ENCODE measurements around the gene OR9A4. TPM values are rescaled to one million over a fixed set of nuclear protein-coding genes. Genes with fewer than 3 reads are reported as not detected.

Gene OR9A4
- total and polyA plus RNA-seq, 10 of the 15 experiments (the other 5 are each of a cell fraction or from before 2014, with no cell fraction given), result not detected

- Histone ChIP-seq H3K4me2 (ENCODE audit: control insufficient read depth, insufficient read depth) (no peak overlapping the region), H3K27me3 (replicated peaks in 1 of 2; ENCODE audit: control insufficient read depth in 2 of 2, insufficient read depth in 2 of 2, low read length in 1 of 2) (no peaks in the 10 kb centered on the region), H3K27ac (ENCODE audit: control insufficient read depth, insufficient read depth) (no peak overlapping the region), H2AFZ (ENCODE audit: control insufficient read depth, low read depth, low read length) (no peak overlapping the region), H3K4me3 (no peak overlapping the region), H4K20me1 (ENCODE audit: control insufficient read depth, insufficient read depth) (no peaks in the 10 kb centered on the region), H3K36me3 (ENCODE audit: control insufficient read depth in 2 of 2, insufficient read depth in 2 of 2, low read length in 1 of 2) (no peaks in the 10 kb centered on the region), H3K79me2 (ENCODE audit: control insufficient read depth, insufficient read depth, low read length) (no peaks in the 10 kb centered on the region), H3K4me1 (ENCODE audit: control insufficient read depth, insufficient read depth, low read length) (no peaks in the 10 kb centered on the region), H3K9ac (ENCODE audit: control insufficient read depth, insufficient read depth, low read length) (no peak overlapping the region), H3K9me3 (replicated peaks; ENCODE audit: control insufficient read depth, insufficient read depth, low read length) (no peaks in the 10 kb centered on the region)
- RAD21 ChIA-PET (ENCODE audit: unreplicated experiment), result no interaction called here
- WGBS (ENCODE audit: insufficient coverage, insufficient replicate concordance, low lambda C conversion rate, missing lambda C conversion rate), result 100% methylated on average over 2 of the region's 2 CpGs
- SMC1A ChIA-PET (ENCODE audit: uncharacterized antibody, unreplicated experiment), result interaction anchor here (1.8 kb wide), 1 partner anchor 9 kb away, joined by 4 read pairs; no protein-coding TSS in a partner anchor
- TF ChIP-seq TCF12 (IDR thresholded peaks at IDR 0.05; ENCODE audit: low read depth, low read length) (no peak), MEF2A (IDR thresholded peaks at IDR 0.05; ENCODE audit: insufficient read depth, low read depth, low read length) (no peak), ELK1 (IDR thresholded peaks at IDR 0.05; ENCODE audit: low read depth, low read length) (no peak), PKNOX1 (IDR thresholded peaks at IDR 0.05) (no peak), RUNX3 (IDR thresholded peaks at IDR 0.05; ENCODE audit: low read length) (no peak), HCFC1 (IDR thresholded peaks at IDR 0.05; ENCODE audit: low read length) (no peak), EP300 (IDR thresholded peaks at IDR 0.05; ENCODE audit: borderline replicate concordance in 1 of 2, control insufficient read depth in 1 of 2, low read depth in 2 of 2, low read length in 2 of 2) (no peak), PML (IDR thresholded peaks at IDR 0.05; ENCODE audit: low read length) (no peak), ZNF217 (IDR thresholded peaks at IDR 0.05) (no peak), MAX (IDR thresholded peaks at IDR 0.05; ENCODE audit: low read depth, low read length) (no peak), SREBF1 (IDR thresholded peaks at IDR 0.05; ENCODE audit: low read length) (no peak), SUZ12 (IDR thresholded peaks at IDR 0.05; ENCODE audit: unreplicated experiment) (no peak), EZH2 (IDR thresholded peaks at IDR 0.05; ENCODE audit: borderline replicate concordance, control insufficient read depth, low read depth, low read length) (no peak), FOXM1 (IDR thresholded peaks at IDR 0.05; ENCODE audit: low read depth, low read length) (no peak), PAX8 (IDR thresholded peaks at IDR 0.05) (no peak), HDGF (IDR thresholded peaks at IDR 0.05) (no peak), BACH1 (IDR thresholded peaks at IDR 0.05; ENCODE audit: borderline replicate concordance) (no peak), IRF4 (IDR thresholded peaks at IDR 0.05; ENCODE audit: low read depth, low read length) (no peak), ZNF622 (IDR thresholded peaks at IDR 0.05) (no peak), SP1 (IDR thresholded peaks at IDR 0.05; ENCODE audit: low read depth, low read length) (no peak)
- no peak for ATAC-seq
- CTCF ChIA-PET, result interaction anchor here (1.4 kb wide), 1 partner anchor 100 kb away, joined by 4 read pairs; no protein-coding TSS in a partner anchor
- no TSS peak for BruUV-seq (replicated peaks)
- in situ Hi-C loops (cut with MboI) (no loop called here), intact Hi-C loops (cut with micrococcal nuclease; ENCODE audit: unreplicated experiment) (no loop called here)
- POLR2A ChIA-PET, result no interaction called here
- no peak for DNase-seq (ENCODE audit: low read depth, low spot score)
- FAIRE-seq, result no peak
Observed at GRCh38 chr7:141875453-141875852, 40.7 kb upstream of the OR9A4 start.

All from GM12878 (cell line).